ENCODE data around the gene RPS24.
"Not testable (repeated sequence)": the region's sequence is repeated elsewhere in the genome, so short reads cannot be mapped to it uniquely, and the experiment has no call there.

The RPS24 gene

GRCh38 chr10:78033637-78034470, at the start of gene RPS24:
TSS of gene RPS24 (plus strand) at chr10:78033863. CDS start at chr10:78033902, 39 bp downstream.
- DNase-seq (ENCODE audit: low spot score): peak; percentile 95

DNA sequence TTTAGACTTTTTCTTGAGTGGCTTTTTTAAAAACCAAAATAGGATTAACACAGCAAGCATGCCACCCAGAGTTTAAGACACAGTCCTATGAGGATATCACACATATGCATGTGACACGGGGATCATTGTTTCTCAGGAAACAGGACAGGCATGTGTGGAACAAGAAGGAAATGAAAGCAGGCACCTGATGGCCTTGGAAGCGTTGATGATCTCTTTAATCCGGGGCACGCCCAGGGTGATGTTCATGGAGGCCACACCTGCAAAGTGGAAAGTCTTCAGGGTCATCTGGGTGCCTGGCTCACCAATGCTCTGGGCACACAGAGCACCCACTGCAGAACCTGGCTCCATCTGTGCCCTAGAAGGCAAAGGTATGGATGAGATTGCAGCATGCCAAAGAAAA, 48.7 kb upstream of the RPS24 start:
- no peak for DNase-seq (ENCODE audit: low spot score)

DNA sequence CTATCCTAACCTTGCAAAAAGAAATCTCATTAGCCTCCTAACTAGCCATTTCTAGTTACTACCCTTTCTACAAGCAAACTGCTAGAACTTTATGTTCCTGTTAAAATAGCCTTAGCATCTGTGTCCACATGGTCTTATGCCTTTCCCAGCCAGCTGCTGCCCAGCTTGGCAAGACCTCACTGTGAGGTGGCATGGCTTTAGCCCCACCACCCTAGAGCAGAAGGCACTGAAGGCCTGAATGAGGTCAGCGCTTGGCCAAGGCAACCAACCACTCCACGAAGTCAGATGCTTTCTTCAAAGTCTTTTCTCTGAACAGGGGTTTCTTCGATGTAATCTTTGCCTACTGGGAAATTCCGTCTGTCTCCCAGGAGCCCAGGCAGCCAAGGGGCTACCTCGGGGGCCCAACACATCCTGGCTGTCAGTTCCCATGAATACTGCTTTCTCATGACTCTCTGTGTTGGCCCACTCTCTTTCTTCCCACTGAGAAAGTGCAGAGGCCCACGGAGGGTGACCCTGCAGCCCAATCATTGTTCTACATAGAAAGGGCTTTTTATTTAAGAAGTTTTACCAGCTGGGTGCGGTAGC, 45.9 kb upstream of the RPS24 start:
- DNase-seq (ENCODE audit: low spot score): no peak

- DNase-seq (ENCODE audit: low spot score): peak; percentile 14
Observed at GRCh38 chr10:77989081-77989724, 44.5 kb upstream of the RPS24 start.

DNA sequence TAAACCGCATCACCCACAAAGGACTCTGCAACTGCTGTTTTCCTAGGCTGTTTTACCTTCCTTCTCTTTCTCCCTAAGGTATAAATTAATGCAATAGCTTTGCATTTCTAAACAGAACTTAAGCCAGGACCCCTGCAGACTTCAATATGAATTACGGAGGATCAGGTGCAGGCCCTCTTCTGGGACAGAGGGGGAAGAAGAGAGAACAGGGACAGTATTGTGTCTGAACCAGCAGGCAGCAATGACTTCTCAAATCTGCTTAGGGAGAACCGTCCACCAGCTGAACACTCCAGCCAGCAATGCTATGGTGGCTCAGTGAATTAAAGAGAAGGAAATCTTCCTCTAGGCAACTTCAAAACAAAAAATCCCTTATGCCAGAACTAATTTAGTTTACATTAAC, 40.0 kb upstream of the RPS24 start:
- DNase-seq (ENCODE audit: low spot score): no peak

GRCh38 chr10:77998780-77999179, 34.9 kb upstream of the RPS24 start:
- DNase-seq (ENCODE audit: low spot score): not testable (repeated sequence)

- no peak for DNase-seq (ENCODE audit: low spot score)
Observed at GRCh38 chr10:78000206-78000605, 33.5 kb upstream of the RPS24 start.

DNA sequence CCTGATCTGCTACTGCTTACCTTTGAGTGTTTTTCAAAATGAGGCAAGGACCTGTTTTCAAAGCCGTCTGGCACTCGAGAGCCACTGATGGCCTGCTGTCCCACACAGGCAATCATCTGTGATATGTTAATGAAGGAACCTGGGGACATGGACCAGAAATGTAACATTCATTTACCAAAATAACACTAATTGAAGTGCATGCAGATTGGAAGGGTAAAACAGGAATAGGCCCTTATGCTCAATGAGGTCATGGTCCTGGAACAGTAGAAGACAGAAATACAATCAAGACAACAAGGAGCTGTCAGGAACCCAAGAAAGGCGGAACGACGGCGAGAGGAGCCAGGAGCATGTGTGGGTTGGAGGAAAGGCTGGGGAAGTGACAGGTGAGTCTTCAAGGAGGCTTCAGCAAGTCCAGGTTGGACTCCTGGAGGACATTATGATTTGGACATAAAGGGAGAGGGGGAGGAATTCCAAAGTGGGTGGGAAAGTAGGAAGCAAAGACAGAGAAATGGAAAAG, 32.6 kb upstream of the RPS24 start:
- DNase-seq (ENCODE audit: low spot score): no peak

DNA sequence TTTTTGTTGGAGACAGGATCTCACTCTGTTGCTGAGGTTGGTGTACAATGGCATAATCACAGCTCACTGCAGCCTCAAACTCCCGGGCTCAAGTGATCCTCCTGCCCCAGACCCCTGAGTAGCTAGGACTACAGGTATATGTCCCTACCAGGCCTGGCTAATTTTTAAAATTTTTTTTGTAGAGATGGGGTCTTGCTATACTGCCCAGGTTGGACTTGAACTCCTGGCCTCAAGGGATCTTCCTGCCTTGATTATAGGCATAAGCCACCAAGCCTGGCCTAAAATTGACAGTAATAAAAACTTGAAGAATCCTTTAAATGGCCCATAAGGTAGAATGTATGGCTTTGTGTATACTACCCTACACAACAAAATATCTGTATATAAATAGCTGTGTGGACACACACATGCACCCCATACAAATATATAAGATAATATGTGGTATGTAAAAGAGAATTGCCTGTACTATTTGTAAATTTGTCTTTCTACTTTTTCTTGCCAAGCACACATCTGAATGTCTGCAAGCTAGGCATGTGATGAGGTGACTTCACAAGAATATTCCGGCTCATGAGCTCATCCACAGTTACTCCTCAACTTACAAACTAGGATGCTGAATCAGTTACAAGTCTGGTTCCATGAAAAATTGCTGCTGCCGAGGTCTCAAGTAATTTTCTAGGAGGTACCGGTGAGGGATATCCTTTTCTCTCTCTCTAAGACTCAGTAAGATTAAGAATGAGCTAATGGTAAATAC, 30.9 kb upstream of the RPS24 start:
- DNase-seq (ENCODE audit: low spot score): no peak

GRCh38 chr10:78004215-78005026, 29.2 kb upstream of the RPS24 start:
- DNase-seq (ENCODE audit: low spot score): no peak

DNA sequence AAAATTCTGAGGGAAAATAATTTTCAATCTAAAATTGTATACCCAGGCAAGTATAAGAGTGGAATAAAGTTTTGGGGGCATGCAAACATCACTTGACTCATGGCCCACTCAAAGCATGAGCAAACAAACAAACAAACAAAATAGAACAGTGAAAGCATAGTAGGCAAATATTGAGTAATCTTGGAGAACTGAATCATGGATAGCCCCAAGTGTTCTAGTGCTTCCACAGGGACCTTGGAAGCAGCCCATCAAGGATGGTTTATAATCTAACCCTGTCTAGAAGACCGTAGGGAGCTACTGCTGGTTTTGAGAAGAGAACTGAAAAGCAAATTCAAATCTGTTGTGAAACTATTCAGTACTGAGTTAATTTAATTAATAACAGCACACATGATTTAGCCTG, 26.5 kb upstream of the RPS24 start:
- no peak for DNase-seq (ENCODE audit: low spot score)

- no peak for DNase-seq (ENCODE audit: low spot score)
Observed at GRCh38 chr10:78009662-78010061, 24.0 kb upstream of the RPS24 start.

- no peak for DNase-seq (ENCODE audit: low spot score)
Observed at GRCh38 chr10:78010278-78010677, 23.4 kb upstream of the RPS24 start.

- DNase-seq (ENCODE audit: low spot score): no peak
Observed at GRCh38 chr10:78011065-78011464, 22.6 kb upstream of the RPS24 start.

DNA sequence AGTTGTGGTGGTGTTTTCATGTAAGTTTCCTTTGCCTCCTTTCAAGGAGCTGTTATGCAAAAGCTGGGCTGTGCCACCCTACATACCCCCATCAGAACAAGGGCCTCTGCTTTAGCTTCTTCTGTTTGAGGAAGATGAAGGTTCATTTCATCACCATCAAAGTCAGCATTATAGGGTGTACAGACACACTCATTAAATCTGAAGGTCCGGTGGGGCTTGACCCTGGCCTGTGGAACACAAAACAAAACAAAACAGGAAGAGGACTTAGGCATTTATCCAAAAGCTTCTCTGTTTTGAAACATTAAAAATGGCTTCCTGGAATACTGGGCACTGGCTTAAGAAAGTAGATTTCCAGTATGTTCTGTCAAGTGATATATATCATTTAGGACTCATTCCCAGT, 20.1 kb upstream of the RPS24 start:
- no peak for DNase-seq (ENCODE audit: low spot score)

DNA sequence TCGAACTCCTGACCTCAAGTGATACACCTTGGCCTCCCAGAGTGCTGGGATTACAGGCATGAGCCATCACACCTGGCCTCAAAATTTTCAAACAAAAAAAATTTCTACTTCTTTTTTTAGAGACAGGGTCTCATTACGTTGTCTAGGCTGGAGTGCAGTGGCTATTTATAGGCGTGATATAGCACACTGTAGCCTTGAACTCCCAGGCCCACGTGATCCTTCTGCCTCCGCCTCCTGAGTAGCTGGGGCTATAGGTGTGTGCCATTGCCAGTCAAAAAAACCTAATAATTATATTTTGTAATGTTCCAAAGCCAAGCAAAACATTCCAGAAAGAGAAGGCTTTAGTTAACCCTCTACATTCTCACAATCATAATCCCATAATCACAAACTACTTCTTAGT, 18.1 kb upstream of the RPS24 start:
- DNase-seq (ENCODE audit: low spot score): no peak

- no peak for DNase-seq (ENCODE audit: low spot score)
Observed at GRCh38 chr10:78017856-78018255, 15.8 kb upstream of the RPS24 start.

- no peak for DNase-seq (ENCODE audit: low spot score)
Observed at GRCh38 chr10:78019264-78019663, 14.4 kb upstream of the RPS24 start.

DNA sequence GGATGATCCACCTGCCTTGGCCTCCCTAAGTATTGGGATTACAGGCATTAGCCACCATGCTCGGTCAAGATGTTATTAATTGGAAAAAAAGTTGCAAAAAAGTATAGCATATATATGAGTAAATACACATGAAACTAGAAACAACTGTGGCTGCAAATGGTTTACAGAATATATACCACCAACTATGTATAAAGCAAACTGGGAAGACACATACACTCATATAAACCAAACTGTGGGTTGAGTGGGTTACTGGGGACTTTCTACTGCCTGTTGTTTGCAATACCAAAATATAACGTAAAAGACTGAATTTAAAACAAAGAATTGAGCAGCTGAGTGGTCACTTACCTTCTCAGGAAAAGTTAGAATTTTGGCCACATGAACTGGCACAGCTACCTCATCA, 12.5 kb upstream of the RPS24 start:
- no peak for DNase-seq (ENCODE audit: low spot score)

DNA sequence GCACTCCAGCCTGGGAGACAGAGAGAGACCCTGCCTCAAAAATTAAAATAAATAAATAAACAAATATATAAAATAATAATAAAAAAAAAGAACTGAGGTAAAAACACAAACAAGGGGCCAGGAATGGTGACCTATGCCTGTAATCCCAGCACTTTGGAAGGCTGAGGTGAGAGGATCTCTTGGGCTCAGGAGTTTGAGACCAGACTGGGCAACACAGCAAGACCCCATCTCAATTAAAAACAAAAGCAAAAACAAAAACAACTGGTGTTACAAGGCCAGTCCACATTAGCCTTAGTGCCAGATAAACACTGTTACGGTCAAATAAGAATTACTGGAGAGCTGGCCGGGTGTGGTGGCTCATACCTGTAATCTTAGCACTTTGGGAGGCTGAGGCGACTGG, 9.9 kb upstream of the RPS24 start:
- no peak for DNase-seq (ENCODE audit: low spot score)

- DNase-seq (ENCODE audit: low spot score): peak; percentile 45
Observed at GRCh38 chr10:78025685-78026364, 7.8 kb upstream of the RPS24 start.
